Measurements from ENCODE around the gene ADCY1.

- TF ChIP-seq CTCF (IDR thresholded peaks at IDR 0.05; ENCODE audit: low read depth, low read length), result no peak
- no peak for TF ChIP-seq EZH2phosphoT487 (IDR thresholded peaks at IDR 0.05; ENCODE audit: low read depth)
Observed at GRCh38 chr7:45593121-45593541, 19.0 kb downstream of the ADCY1 start.

Data from OCI-LY3 (cell line).